Fibroblast of mammary gland (primary cell): Measurements from ENCODE around the gene PHAF1.
A peak's percentile ranks its signal among the peaks of the same experiment; 100 is the strongest.

Source experiments
- DNase-seq: peaks from one replicate; pipeline ENCODE4 v3.0.0-alpha.2; 2010; ENCODE audit warnings: low read depth
- H3K4me3 ChIP-seq: 2 replicates; pipeline ENCODE4 v1.5.1; 2011; ENCODE audit warnings: low read depth, mild to moderate bottlenecking, low read length, moderate library complexity; ENCODE audit not compliant: control insufficient read depth
- CTCF ChIP-seq: conservative IDR thresholded peaks from 2 replicates; pipeline ENCODE4 v1.5.1; 2011; ENCODE audit warnings: low read depth, low read length, inconsistent platforms; ENCODE audit not compliant: control insufficient read depth, insufficient read depth

Gene PHAF1

DNA sequence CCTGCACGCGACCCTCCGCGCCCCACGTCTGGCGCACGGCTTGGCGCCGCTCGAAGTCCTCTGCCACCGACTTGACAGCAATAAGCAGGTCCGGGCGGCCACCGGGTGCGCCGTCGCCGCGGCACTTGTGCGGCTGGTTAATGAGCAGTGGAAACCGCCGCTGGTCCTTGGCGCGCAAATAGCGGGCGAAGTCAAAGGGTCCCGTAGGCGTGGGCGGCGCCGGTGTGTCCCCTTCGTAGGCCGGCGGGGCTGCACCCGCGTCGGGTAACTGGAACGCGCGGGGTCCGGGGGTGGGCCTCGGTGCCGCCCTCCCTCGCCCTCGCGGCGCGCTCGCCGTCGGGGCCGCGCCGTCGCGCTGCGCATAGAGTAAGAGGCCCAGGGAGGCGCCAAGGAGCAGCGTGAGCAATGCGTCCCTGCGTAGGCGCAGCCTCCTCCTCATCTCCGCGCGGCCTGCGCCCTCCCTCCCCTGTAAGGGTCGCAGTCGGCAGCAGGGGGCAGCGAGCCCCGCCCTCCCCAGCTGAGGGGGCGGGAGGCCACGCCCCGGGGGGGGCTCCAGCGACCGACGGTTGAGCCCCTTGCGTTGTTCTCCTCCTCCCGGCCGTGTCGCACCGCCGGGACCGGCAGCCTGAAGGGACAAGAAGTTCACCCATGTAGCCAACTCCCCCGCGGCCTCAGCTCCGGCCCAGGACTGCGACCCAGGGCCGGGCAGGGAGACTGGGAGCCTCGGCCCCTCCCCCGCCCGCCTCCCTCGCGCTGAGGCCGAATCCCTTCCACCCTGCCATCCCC lies 40.5 kb downstream of the PHAF1 start:
- DNase-seq = peak; percentile 80
- TF ChIP-seq CTCF = no peak
- peak overlapping the region; percentile 55 for H3K4me3 ChIP-seq

GRCh38 chr16:67150833-67151396 lies 41.2 kb downstream of the PHAF1 start, which contains the start of gene B3GNT9:
Gene B3GNT9 (minus strand): TSS chr16:67150998. CDS start chr16:67150485, 513 bp downstream.
- peak within 1 kb of the TSS; percentile 55 for H3K4me3 ChIP-seq
- DNase-seq = peak; percentile 68
- no peak for TF ChIP-seq CTCF

DNA sequence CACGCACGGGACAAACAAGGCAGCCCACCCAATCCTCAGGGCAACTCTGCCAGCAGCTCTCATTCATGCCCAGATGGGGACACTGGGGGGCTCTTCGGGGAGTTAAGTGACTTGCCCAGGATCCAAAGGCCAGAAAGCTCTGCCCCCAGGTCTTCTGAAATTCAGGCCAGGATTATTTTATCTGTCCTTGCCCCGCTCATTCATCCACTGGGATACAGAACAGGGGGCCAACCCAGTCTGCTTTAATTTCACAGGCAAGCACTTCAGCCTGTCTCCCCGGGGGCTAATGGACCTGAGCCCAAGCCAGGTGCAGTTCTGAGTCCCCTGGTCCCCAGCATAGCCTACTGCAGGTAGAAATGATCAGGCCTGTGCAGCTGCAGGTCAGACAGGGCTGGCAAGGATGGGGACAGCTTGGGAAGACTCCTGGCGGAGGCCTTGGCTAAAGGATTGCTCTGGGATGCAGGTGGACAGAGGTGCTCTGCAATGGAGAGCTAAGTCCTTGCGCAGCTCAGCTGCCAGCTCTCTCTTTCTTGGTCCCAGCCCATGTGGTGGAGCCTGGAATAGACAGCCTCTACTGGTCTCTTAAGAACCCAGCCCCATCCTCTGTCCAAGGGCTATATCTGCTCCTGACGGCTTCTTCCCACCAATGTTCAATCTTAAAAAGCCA lies 41.8 kb downstream of the PHAF1 start:
- peak overlapping the region; percentile 55 for H3K4me3 ChIP-seq
- no peak for TF ChIP-seq CTCF

GRCh38 chr16:67154578-67155294 lies 45.0 kb downstream of the PHAF1 start:
- H3K4me3 ChIP-seq = no peak overlapping the region
- DNase-seq = no peak
- TF ChIP-seq CTCF = no peak

More for the DNA sequence above, 41.8 kb downstream of the PHAF1 start:
- no peak for DNase-seq

- peak; percentile 67 for DNase-seq
- peak; percentile 50 for TF ChIP-seq CTCF
- no peak overlapping the region for H3K4me3 ChIP-seq
Observed at GRCh38 chr16:67155295-67156142, 45.8 kb downstream of the PHAF1 start.
